ENCODE measurements around the gene GAS6.

Gene GAS6

DNA sequence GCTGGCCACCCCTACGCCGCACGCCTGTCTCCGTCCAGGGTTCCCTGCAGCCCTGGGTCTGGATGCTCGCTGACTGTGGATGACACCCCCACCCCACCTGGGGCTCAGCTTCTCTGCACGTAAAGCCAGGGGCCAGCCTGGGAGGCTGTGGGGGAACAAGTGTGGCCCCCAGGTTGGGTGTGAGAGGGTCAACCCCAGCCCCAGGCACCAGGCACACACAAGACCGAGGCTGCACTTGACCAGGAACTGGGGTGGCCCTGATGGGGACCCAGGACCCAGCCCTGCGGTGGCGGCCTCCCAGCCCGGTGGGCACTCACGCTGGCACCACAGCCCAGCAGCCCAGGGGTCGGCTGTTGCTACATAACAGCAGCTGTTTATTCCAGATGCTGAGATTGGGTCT is 41.6 kb downstream of the GAS6 start:
- CTCF ChIA-PET, result no interaction called here
- POLR2A ChIA-PET, result no interaction called here
- DNase-seq (ENCODE audit: extremely low spot score), result no peak
- TF ChIP-seq FOXM1 (IDR thresholded peaks at IDR 0.05; ENCODE audit: borderline replicate concordance) (no peak), ELF4 (IDR thresholded peaks at IDR 0.05) (no peak), LEF1 (IDR thresholded peaks at IDR 0.05; ENCODE audit: borderline replicate concordance) (no peak), HDGF (IDR thresholded peaks at IDR 0.05; ENCODE audit: borderline replicate concordance) (no peak), L3MBTL2 (conservative IDR thresholded peaks at IDR 0.05) (no peak)

DNA sequence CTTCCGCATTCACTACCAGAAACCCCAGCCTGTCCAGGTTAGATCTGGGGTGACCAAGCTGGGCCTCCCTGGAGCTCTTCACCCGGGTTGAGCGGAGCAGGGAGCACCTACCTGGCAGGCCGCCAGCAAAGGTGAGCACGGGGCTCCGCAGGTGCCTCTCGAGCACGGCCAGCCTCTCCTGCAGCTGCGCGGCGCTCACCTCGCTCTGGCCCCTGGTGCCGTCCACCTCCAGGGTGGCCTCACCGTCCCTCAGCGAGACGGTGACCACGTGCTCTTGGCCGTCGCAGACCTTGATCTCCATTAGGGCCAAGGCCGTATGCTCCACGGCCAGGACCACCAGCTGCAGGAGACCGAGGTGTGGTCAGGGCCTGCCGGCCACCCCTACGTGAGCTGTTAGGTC is 42.0 kb downstream of the GAS6 start:
- CTCF ChIA-PET, result no interaction called here
- TF ChIP-seq FOXA1 (IDR thresholded peaks at IDR 0.05), result no peak
- no peak for TF ChIP-seq NFRKB (IDR thresholded peaks at IDR 0.05)
- no peak for TF ChIP-seq ARNT (IDR thresholded peaks at IDR 0.05)
- TF ChIP-seq ELF4 (IDR thresholded peaks at IDR 0.05), result no peak
- no peak for TF ChIP-seq PKNOX1 (IDR thresholded peaks at IDR 0.05)
- TF ChIP-seq SUZ12 (IDR thresholded peaks at IDR 0.05), result no peak
- no peak for TF ChIP-seq CTBP1 (IDR thresholded peaks at IDR 0.05; ENCODE audit: borderline replicate concordance)
- no peak for TF ChIP-seq SP1 (IDR thresholded peaks at IDR 0.05)
- TF ChIP-seq BHLHE40 (IDR thresholded peaks at IDR 0.05; ENCODE audit: borderline replicate concordance), result no peak
- no peak for TF ChIP-seq L3MBTL2 (conservative IDR thresholded peaks at IDR 0.05)
- no peak for TF ChIP-seq ZNF384 (IDR thresholded peaks at IDR 0.05)
- no peak for TF ChIP-seq HDGF (IDR thresholded peaks at IDR 0.05; ENCODE audit: borderline replicate concordance)
- no peak for TF ChIP-seq FOXK2 (IDR thresholded peaks at IDR 0.05)
- TF ChIP-seq TARDBP (IDR thresholded peaks at IDR 0.05), result no peak
- no peak for TF ChIP-seq LEF1 (IDR thresholded peaks at IDR 0.05; ENCODE audit: borderline replicate concordance)
- no peak for TF ChIP-seq FOXM1 (IDR thresholded peaks at IDR 0.05; ENCODE audit: borderline replicate concordance)
- POLR2A ChIA-PET, result no interaction called here
- DNase-seq (ENCODE audit: extremely low spot score), result no peak

DNA sequence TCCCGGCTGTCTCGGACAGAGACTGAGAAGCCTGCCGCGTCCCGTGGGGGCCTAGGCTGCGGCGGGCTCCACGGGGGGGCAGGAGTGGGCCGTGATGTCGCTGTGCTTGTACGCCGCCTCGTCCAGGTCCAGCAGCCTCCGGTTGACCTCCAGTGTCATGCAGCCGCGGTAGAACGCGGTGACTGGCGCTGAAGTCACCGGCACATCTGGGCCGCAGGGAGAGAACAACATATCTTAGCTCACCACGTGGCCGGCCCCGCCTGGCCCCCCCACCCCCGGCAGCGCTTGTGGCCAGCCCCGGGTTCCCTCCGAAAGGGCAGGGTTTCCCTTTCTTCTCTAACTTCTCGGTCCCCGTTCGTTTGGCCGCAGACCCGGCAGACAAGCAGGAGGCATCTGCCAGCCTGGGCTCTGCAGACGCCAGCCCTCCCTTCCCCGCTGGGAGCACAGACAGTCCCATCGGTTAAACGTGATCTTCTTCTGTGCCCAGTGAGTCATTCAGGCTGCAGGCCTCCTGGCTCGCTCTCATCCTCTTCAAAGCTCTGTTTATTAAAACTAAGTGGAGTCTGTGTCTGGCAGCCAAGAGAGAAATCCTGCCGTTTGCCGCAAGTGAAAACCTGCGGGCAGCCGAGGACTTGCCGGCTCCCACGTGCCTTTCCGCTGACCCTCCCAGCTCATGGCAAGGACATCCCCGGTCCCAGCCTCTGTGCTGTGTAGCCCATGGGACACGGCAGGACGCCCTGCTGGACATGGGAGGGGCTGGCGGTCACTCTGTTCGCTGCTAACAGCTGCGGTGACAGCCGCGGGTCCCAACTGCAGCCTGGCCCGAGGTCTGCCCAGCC is 42.8 kb downstream of the GAS6 start:
- TF ChIP-seq FOXM1 (IDR thresholded peaks at IDR 0.05; ENCODE audit: borderline replicate concordance) (no peak), FOXK2 (IDR thresholded peaks at IDR 0.05) (no peak)
- DNase-seq (ENCODE audit: extremely low spot score), result no peak
- ChIA-PET CTCF (no interaction called here), POLR2A (no interaction called here)

DNA sequence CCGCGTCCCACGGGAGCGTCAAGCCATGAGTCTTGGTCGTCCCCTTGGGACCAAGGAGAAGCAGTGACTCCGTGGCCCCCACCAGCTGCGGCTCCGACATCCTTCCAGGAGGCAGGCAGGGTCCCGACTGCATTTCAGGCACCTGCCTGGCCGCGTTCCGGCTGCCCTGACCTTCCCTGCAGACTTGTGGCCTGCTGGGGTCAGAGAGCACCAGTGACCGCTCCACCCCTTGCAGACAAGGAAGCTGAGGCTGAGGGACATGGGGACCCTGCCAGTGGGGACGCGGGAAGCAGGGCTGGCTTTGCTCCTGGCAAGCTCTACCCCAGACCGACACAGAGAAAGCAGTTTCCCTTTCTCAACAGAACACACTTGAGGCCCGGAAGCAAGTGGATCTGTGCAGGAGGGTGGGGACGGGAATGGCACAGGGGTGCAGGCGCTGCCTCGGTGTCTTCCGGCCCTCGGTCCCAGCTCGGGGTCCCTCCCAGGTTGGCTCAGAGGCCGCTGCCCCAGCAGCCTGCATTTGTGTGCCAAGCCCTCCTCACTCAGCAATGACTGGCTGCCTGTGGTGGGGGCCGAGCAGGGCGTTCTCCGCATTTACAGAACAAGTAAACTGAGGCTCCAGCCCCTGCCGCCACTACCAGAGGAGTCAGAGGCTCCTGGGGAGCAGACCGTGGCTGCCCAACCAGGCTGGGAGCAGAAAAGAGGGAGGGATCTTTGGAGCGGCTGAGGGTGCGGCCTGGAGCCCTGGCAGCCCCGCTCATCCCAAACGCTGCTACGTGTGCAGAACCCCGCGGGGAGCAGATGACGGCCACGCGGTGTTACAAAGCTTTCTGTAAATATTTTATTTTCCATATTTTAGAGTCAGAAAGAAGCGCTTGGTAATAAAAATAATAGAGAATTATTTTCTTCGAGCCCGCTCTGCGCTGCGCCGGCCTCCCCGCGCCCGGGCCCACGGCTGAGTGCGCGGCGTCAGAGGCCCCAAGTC is 43.9 kb downstream of the GAS6 start:
- ChIA-PET CTCF (no interaction called here), POLR2A (no interaction called here)
- no peak for TF ChIP-seq FOXA1 (IDR thresholded peaks at IDR 0.05)
- DNase-seq (ENCODE audit: extremely low spot score), result no peak

DNA sequence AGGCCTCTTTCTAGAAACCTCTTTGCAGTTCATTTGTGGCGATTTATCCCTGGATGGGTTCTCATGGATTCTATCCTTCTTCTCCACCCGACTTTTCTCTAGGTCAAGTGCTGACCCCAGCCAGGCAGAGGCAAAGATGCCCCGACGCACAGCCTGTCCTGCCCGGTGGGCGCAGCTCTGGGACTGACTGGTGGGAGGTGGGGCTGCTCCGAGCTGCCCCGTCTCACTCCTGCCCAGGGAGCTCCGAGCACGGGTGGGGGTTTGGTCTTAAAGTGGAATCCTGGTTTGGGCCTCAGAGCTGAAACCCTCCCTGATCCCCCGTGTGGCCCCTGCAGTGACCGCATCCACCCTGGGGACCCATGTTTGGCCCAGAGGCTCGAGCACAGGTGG is 44.5 kb downstream of the GAS6 start:
- CTCF ChIA-PET, result no interaction called here
- DNase-seq (ENCODE audit: extremely low spot score), result no peak
- TF ChIP-seq ZNF384 (IDR thresholded peaks at IDR 0.05) (no peak), ELF4 (IDR thresholded peaks at IDR 0.05) (no peak), TARDBP (IDR thresholded peaks at IDR 0.05) (no peak), CTBP1 (IDR thresholded peaks at IDR 0.05; ENCODE audit: borderline replicate concordance) (no peak), SP1 (IDR thresholded peaks at IDR 0.05) (no peak), L3MBTL2 (conservative IDR thresholded peaks at IDR 0.05) (no peak), ARNT (IDR thresholded peaks at IDR 0.05) (no peak), PKNOX1 (IDR thresholded peaks at IDR 0.05) (no peak), FOXM1 (IDR thresholded peaks at IDR 0.05; ENCODE audit: borderline replicate concordance) (no peak), HDGF (IDR thresholded peaks at IDR 0.05; ENCODE audit: borderline replicate concordance) (no peak), NFRKB (IDR thresholded peaks at IDR 0.05) (no peak), FOXK2 (IDR thresholded peaks at IDR 0.05) (no peak), FOXA1 (IDR thresholded peaks at IDR 0.05) (no peak), SUZ12 (IDR thresholded peaks at IDR 0.05) (no peak)
- POLR2A ChIA-PET, result no interaction called here

- no peak for TF ChIP-seq L3MBTL2 (conservative IDR thresholded peaks at IDR 0.05)
- CTCF ChIA-PET, result no interaction called here
- DNase-seq (ENCODE audit: extremely low spot score), result no peak
- POLR2A ChIA-PET, result no interaction called here
Observed at GRCh38 chr13:113818700-113819295, 45.1 kb downstream of the GAS6 start.
